ENCODE measurements around the gene TMEM151A. TPM values are rescaled to one million over a fixed set of nuclear protein-coding genes. Genes with fewer than 3 reads are reported as not detected.

TMEM151A gene
- total RNA-seq, 8 experiments from 2014 or later: 0.63 to 8.3 (median 3.7) TPM; not detected in 1

- Histone ChIP-seq H3K27ac (peak overlapping the region in 1 of 2 donors; percentile 21), H3K4me3 (peak overlapping the region in 1 of 5 donors; percentile 79), H3K4me1 (replicated peaks in 1 of 2) (peaks cover 42 to 45% of the 10 kb centered on the region in 2 donors)
- in situ Hi-C loops (cut with MboI; ENCODE audit: low pct_unique_long_range_greater_than_20kb in 2 of 9, low sequenced_read_pairs in 9 of 9, unreplicated experiment in 9 of 9): no loop called here
- no CpG with 5 or more reads among the region's 14 CpGs for WGBS, 10 experiments
- ATAC-seq (replicated peaks in 6 of 8): peak in 1 of 8 experiments; percentile 0
Observed at GRCh38 chr11:66280428-66280827, 11.3 kb upstream of the TMEM151A start.

- H3K27ac ChIP-seq: no peak overlapping the region
- H3K4me1 ChIP-seq (replicated peaks in 1 of 2): peaks cover 42 to 45% of the 10 kb centered on the region in 2 donors
- WGBS, 10 experiments: 60 to 92% (median 79%) methylated on average over 1 to 5 of the region's 6 CpGs; no CpG with 5 or more reads in 4 of the 10 experiments
- H3K4me3 ChIP-seq: no peak overlapping the region
- in situ Hi-C loops (cut with MboI; ENCODE audit: low pct_unique_long_range_greater_than_20kb in 2 of 9, low sequenced_read_pairs in 9 of 9, unreplicated experiment in 9 of 9): no loop called here
- ATAC-seq (replicated peaks in 6 of 8): no peak
Observed at GRCh38 chr11:66281001-66281400, 10.7 kb upstream of the TMEM151A start.

- Histone ChIP-seq H3K4me1 (replicated peaks in 1 of 2) (peaks cover 42 to 45% of the 10 kb centered on the region in 2 donors), H3K27ac (peak overlapping the region in 1 of 2 donors; percentile 55), H3K4me3 (peak overlapping the region in 2 of 5 donors; percentile 4 to 21)
- WGBS, 10 experiments: 0 to 100% (median 44%) methylated on average over 1 to 9 of the region's 20 CpGs; no CpG with 5 or more reads in 4 of the 10 experiments
- peak in 5 of 8 experiments; percentile 13 to 25 (median 19) for ATAC-seq (replicated peaks in 6 of 8)
- in situ Hi-C loops (cut with MboI; ENCODE audit: low pct_unique_long_range_greater_than_20kb in 2 of 9, low sequenced_read_pairs in 9 of 9, unreplicated experiment in 9 of 9): no loop called here
Observed at GRCh38 chr11:66281776-66282467, 9.8 kb upstream of the TMEM151A start.

- H3K4me1 ChIP-seq (replicated peaks in 1 of 2): peaks cover 43 to 46% of the 10 kb centered on the region in 2 donors
- peak overlapping the region; percentile 60 to 74 for H3K27ac ChIP-seq
- peak; percentile 70 to 92 (median 73) for ATAC-seq (replicated peaks in 6 of 8)
- peak overlapping the region in 2 of 5 donors; percentile 4 to 21 for H3K4me3 ChIP-seq
- in situ Hi-C loops (cut with MboI; ENCODE audit: low pct_unique_long_range_greater_than_20kb in 2 of 9, low sequenced_read_pairs in 9 of 9, unreplicated experiment in 9 of 9): no loop called here
- WGBS, 10 experiments: 0 to 100% (median 54%) methylated on average over 1 to 6 of the region's 35 CpGs; no CpG with 5 or more reads in 6 of the 10 experiments
Observed at GRCh38 chr11:66282468-66283455, 8.9 kb upstream of the TMEM151A start.

GRCh38 chr11:66283461-66284105 is 8.1 kb upstream of the TMEM151A start:
- Histone ChIP-seq H3K4me3 (no peak overlapping the region), H3K27ac (no peak overlapping the region), H3K4me1 (replicated peaks in 1 of 2) (peaks cover 48 to 50% of the 10 kb centered on the region in 2 donors)
- in situ Hi-C loops (cut with MboI; ENCODE audit: low pct_unique_long_range_greater_than_20kb in 2 of 9, low sequenced_read_pairs in 9 of 9, unreplicated experiment in 9 of 9): no loop called here
- ATAC-seq (replicated peaks in 6 of 8): no peak
- no CpG with 5 or more reads among the region's 14 CpGs for WGBS, 10 experiments

- H3K4me1 ChIP-seq (replicated peaks in 1 of 2): peaks cover 46% of the 10 kb centered on the region in 2 donors
- no peak overlapping the region for H3K27ac ChIP-seq
- WGBS, 10 experiments: 100% methylated on average over 1 to 3 of the region's 16 CpGs; no CpG with 5 or more reads in 5 of the 10 experiments
- ATAC-seq (replicated peaks in 6 of 8): no peak
- no peak overlapping the region for H3K4me3 ChIP-seq
- in situ Hi-C loops (cut with MboI; ENCODE audit: low pct_unique_long_range_greater_than_20kb in 2 of 9, low sequenced_read_pairs in 9 of 9, unreplicated experiment in 9 of 9): no loop called here
Observed at GRCh38 chr11:66284526-66285078, 7.1 kb upstream of the TMEM151A start.

- no peak for ATAC-seq (replicated peaks in 6 of 8)
- H3K27ac ChIP-seq: no peak overlapping the region
- in situ Hi-C loops (cut with MboI; ENCODE audit: low pct_unique_long_range_greater_than_20kb in 2 of 9, low sequenced_read_pairs in 9 of 9, unreplicated experiment in 9 of 9): no loop called here
- peaks cover 45 to 46% of the 10 kb centered on the region in 2 donors for H3K4me1 ChIP-seq (replicated peaks in 1 of 2)
- no peak overlapping the region for H3K4me3 ChIP-seq
- 80 to 100% (median 92%) methylated on average over 1 to 4 of the region's 13 CpGs; no CpG with 5 or more reads in 5 of the 10 experiments for WGBS, 10 experiments
Observed at GRCh38 chr11:66285250-66285947, 6.3 kb upstream of the TMEM151A start.

GRCh38 chr11:66286699-66287098 is 5.0 kb upstream of the TMEM151A start:
- Histone ChIP-seq H3K4me3 (no peak overlapping the region), H3K27ac (no peak overlapping the region), H3K4me1 (replicated peaks in 1 of 2) (peaks cover 36 to 47% of the 10 kb centered on the region in 2 donors)
- in situ Hi-C loops (cut with MboI; ENCODE audit: low pct_unique_long_range_greater_than_20kb in 2 of 9, low sequenced_read_pairs in 9 of 9, unreplicated experiment in 9 of 9): no loop called here
- 80 to 93% (median 87%) methylated on average over 1 to 3 of the region's 5 CpGs; no CpG with 5 or more reads in 6 of the 10 experiments for WGBS, 10 experiments
- ATAC-seq (replicated peaks in 6 of 8): no peak

GRCh38 chr11:66287211-66287888 is 4.3 kb upstream of the TMEM151A start:
- 0 to 92% (median 73%) methylated on average over 1 to 3 of the region's 10 CpGs; no CpG with 5 or more reads in 6 of the 10 experiments for WGBS, 10 experiments
- Histone ChIP-seq H3K4me1 (replicated peaks in 1 of 2) (peaks cover 30 to 46% of the 10 kb centered on the region in 2 donors), H3K4me3 (peak overlapping the region in 3 of 5 donors; percentile 47 to 52 (median 51)), H3K27ac (peak overlapping the region; percentile 94 to 98)
- in situ Hi-C loops (cut with MboI; ENCODE audit: low pct_unique_long_range_greater_than_20kb in 2 of 9, low sequenced_read_pairs in 9 of 9, unreplicated experiment in 9 of 9): no loop called here
- ATAC-seq (replicated peaks in 6 of 8): no peak

GRCh38 chr11:66287889-66288670 is 3.6 kb upstream of the TMEM151A start:
- in situ Hi-C loops (cut with MboI; ENCODE audit: low pct_unique_long_range_greater_than_20kb in 2 of 9, low sequenced_read_pairs in 9 of 9, unreplicated experiment in 9 of 9): no loop called here
- Histone ChIP-seq H3K4me3 (peak overlapping the region; percentile 47 to 55 (median 51)), H3K4me1 (replicated peaks in 1 of 2) (peaks cover 24 to 46% of the 10 kb centered on the region in 2 donors), H3K27ac (peak overlapping the region; percentile 94 to 98)
- ATAC-seq (replicated peaks in 6 of 8): no peak
- WGBS, 10 experiments: 6 to 90% (median 40%) methylated on average over 1 to 14 of the region's 20 CpGs; no CpG with 5 or more reads in 4 of the 10 experiments

Measured in motor neuron (in vitro differentiated cells).